ENCODE data around the gene MYH14. TPM values are rescaled to one million over a fixed set of nuclear protein-coding genes. Genes with fewer than 3 reads are reported as not detected.

Gene MYH14
- total RNA-seq, 2 experiments from 2014 or later = not detected

GRCh38 chr19:50326101-50326664, 122.8 kb downstream of the MYH14 start:
- Mint-ChIP-seq H3K36me3 (ENCODE audit: low read depth) (peaks cover 10% of the 10 kb centered on the region), H3K4me1 (ENCODE audit: low read depth) (peaks cover 30% of the 10 kb centered on the region), H3K9me3 (peaks cover 7% of the 10 kb centered on the region), H3K27me3 (peaks cover 56% of the 10 kb centered on the region), H3K27ac (no peak overlapping the region), H3K4me3 (no peak overlapping the region)
- TF ChIP-seq CTCF (IDR thresholded peaks at IDR 0.05) = no peak
- no peak for DNase-seq
- intact Hi-C loops (cut with micrococcal nuclease) = no loop called here
- ChIA-PET CTCF (no interaction called here), POLR2A (no interaction called here)
- ATAC-seq = no peak

GRCh38 chr19:50327013-50327412, 123.6 kb downstream of the MYH14 start:
- peak overlapping the region; percentile 20 for H3K4me3 Mint-ChIP-seq
- peaks cover 38% of the 10 kb centered on the region for H3K4me1 Mint-ChIP-seq (ENCODE audit: low read depth)
- H3K27ac Mint-ChIP-seq = no peak overlapping the region
- ATAC-seq = no peak
- peaks cover 10% of the 10 kb centered on the region for H3K36me3 Mint-ChIP-seq (ENCODE audit: low read depth)
- peaks cover 7% of the 10 kb centered on the region for H3K9me3 Mint-ChIP-seq
- CTCF ChIA-PET = no interaction called here
- intact Hi-C loops (cut with micrococcal nuclease) = no loop called here
- POLR2A ChIA-PET = no interaction called here
- H3K27me3 Mint-ChIP-seq = peaks cover 63% of the 10 kb centered on the region
- TF ChIP-seq CTCF (IDR thresholded peaks at IDR 0.05) = no peak
- no peak for DNase-seq

- Mint-ChIP-seq H3K36me3 (ENCODE audit: low read depth) (peaks cover 10% of the 10 kb centered on the region), H3K9me3 (peaks cover 7% of the 10 kb centered on the region), H3K4me1 (ENCODE audit: low read depth) (peaks cover 45% of the 10 kb centered on the region), H3K4me3 (peak overlapping the region; percentile 20), H3K27me3 (peaks cover 65% of the 10 kb centered on the region), H3K27ac (no peak overlapping the region)
- POLR2A ChIA-PET = interaction anchor here (1.1 kb wide), 1 partner anchor 30 kb away, joined by 3 read pairs; no protein-coding TSS in a partner anchor
- no peak for DNase-seq
- no peak for ATAC-seq
- intact Hi-C loops (cut with micrococcal nuclease) = no loop called here
- CTCF ChIA-PET = interaction anchor here (0.8 to 1.6 kb wide), 7 partner anchors 12 to 91 kb away, joined by 3 to 8 read pairs (median 3); no protein-coding TSS in a partner anchor
- no peak for TF ChIP-seq CTCF (IDR thresholded peaks at IDR 0.05)
Observed at GRCh38 chr19:50327461-50328223, 124.2 kb downstream of the MYH14 start.

- Mint-ChIP-seq H3K9me3 (peaks cover 7% of the 10 kb centered on the region), H3K36me3 (ENCODE audit: low read depth) (peaks cover 10% of the 10 kb centered on the region), H3K27me3 (peaks cover 68% of the 10 kb centered on the region), H3K27ac (no peak overlapping the region), H3K4me3 (no peak overlapping the region), H3K4me1 (ENCODE audit: low read depth) (peaks cover 48% of the 10 kb centered on the region)
- intact Hi-C loops (cut with micrococcal nuclease) = no loop called here
- TF ChIP-seq CTCF (IDR thresholded peaks at IDR 0.05) = no peak
- POLR2A ChIA-PET = interaction anchor here (1.1 kb wide), 1 partner anchor 29 kb away, joined by 3 read pairs; no protein-coding TSS in a partner anchor
- ATAC-seq = no peak
- DNase-seq = peak; percentile 45
- CTCF ChIA-PET = interaction anchor here (0.8 to 1.6 kb wide), 7 partner anchors 12 to 92 kb away, joined by 3 to 8 read pairs (median 3); no protein-coding TSS in a partner anchor
Observed at GRCh38 chr19:50328224-50328872, 124.9 kb downstream of the MYH14 start.

- ATAC-seq (no peak), DNase-seq (no peak)
- Mint-ChIP-seq H3K36me3 (ENCODE audit: low read depth) (peaks cover 10% of the 10 kb centered on the region), H3K4me3 (no peak overlapping the region), H3K9me3 (peaks cover 7% of the 10 kb centered on the region), H3K27me3 (peaks cover 69% of the 10 kb centered on the region), H3K4me1 (ENCODE audit: low read depth) (peaks cover 53% of the 10 kb centered on the region), H3K27ac (no peak overlapping the region)
- POLR2A ChIA-PET = interaction anchor here (1.1 kb wide), 1 partner anchor 29 kb away, joined by 3 read pairs; no protein-coding TSS in a partner anchor
- CTCF ChIA-PET = interaction anchor here (0.7 to 1.6 kb wide), 6 partner anchors 13 to 92 kb away, joined by 3 to 8 read pairs (median 4); no protein-coding TSS in a partner anchor
- intact Hi-C loops (cut with micrococcal nuclease) = no loop called here
- TF ChIP-seq CTCF (IDR thresholded peaks at IDR 0.05) = no peak
Observed at GRCh38 chr19:50328873-50329145, 125.4 kb downstream of the MYH14 start.
